ENCODE data around the gene ZEB1. TPM values are rescaled to one million over a fixed set of nuclear protein-coding genes. Genes with fewer than 3 reads are reported as not detected.

Gene ZEB1
- total and polyA plus RNA-seq, 2 of the 13 experiments (the other 11 are each of a cell fraction or from before 2014, with no cell fraction given) = 9.6 to 18.0 TPM

DNA sequence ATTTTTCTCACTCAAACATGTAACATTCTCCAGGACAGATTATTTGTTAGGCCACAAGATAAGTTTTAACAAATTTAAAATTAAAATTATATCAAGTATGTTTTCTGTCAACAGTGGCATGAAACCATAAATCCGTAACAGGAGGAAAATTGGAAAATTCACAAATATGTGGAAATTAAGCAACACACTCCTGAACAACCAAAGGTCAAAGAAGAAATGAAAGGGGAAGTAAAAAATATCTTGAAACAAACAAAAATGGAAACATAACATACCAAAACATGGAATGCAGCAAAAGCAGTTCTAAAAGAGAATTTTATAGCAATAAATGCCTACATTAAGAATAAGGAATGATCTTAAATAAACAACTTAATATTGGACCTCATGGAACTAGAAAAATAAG lies 147.3 kb downstream of the ZEB1 start:
- WGBS (ENCODE audit: low lambda C conversion rate) = 100% methylated on average over 1 of the region's 1 CpG
- CTCF ChIA-PET (ENCODE audit: low intra/inter-chr PET ratio, low total read pairs) = no interaction called here
- in situ Hi-C loops (cut with HindIII; ENCODE audit: extremely low pct_ligation_motif_present, low pct_unique_long_range_greater_than_20kb) = no loop called here

DNA sequence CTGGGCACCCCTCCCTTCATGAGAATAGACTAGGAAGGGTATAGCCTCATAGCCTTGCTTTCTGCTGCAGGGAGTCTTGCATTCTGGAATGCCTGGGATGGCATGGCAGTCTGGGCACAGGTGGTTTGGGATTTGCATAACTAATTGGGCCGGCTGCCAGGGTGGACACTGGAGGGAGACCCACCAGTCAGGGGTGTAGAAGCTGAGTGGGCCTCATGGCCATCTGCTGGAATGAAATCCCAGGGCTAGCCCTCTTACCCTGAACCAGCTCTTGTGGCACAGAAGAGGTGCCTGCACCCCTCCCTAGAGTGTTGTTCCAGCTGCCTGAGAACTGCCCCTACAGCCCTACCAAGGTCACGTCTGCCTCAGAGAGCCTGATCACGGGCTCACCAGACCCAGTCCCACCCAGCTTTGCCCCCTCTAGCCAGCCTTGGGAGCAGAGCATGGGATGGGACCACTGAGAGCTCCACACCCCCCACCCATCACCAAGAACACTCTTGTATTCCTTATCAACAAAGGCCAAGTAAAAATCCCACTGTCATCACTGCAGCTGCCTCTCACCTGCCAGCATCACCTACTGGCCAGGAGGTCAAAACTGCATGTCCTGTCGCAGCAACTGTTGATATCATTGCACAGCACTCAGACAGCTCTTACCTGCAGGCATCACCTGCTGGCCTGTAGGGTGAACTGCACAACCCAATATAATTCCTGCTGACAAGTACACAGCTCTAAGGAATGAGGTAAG lies 148.9 kb downstream of the ZEB1 start:
- Histone ChIP-seq H3K27me3 (ENCODE audit: control insufficient read depth in 1 of 2, insufficient read depth in 2 of 2, low read length in 2 of 2) (no peaks in the 10 kb centered on the region), H3K4me3 (replicated peaks in 1 of 3; ENCODE audit: insufficient read depth in 1 of 3, low read depth in 2 of 3, low read length in 3 of 3) (no peak overlapping the region), H3K4me1 (ENCODE audit: insufficient read depth, low read length) (no peaks in the 10 kb centered on the region), H3K9me3 (ENCODE audit: low read length) (peaks cover 18% of the 10 kb centered on the region), H4K20me1 (ENCODE audit: insufficient read depth, low read length) (no peaks in the 10 kb centered on the region; the same call in 1 of the 2 replicates), H3K79me2 (ENCODE audit: insufficient read depth, low read length) (no peaks in the 10 kb centered on the region), H3K36me3 (replicated peaks in 1 of 2; ENCODE audit: control insufficient read depth in 1 of 2, insufficient read depth in 2 of 2, low read length in 2 of 2) (peaks cover 10 to 23% of the 10 kb centered on the region in 2 experiments), H3K9ac (ENCODE audit: insufficient read depth, low read depth, low read length) (no peak overlapping the region), H3K4me2 (ENCODE audit: low read depth, low read length) (no peak overlapping the region), H2AFZ (ENCODE audit: low read length) (no peak overlapping the region), H3K27ac (ENCODE audit: extremely low read length, insufficient read depth, low read length) (no peak overlapping the region)
- ChIA-PET CTCF (ENCODE audit: low intra/inter-chr PET ratio, low total read pairs) (no interaction called here), POLR2A (no interaction called here)
- intact Hi-C loops (cut with micrococcal nuclease; ENCODE audit: unreplicated experiment) (loop anchor here (2.0 kb wide), 1 partner anchor 149 kb away; the partner anchor contains the start of gene ZEB1), in situ Hi-C loops (cut with HindIII; ENCODE audit: extremely low pct_ligation_motif_present, low pct_unique_long_range_greater_than_20kb) (no loop called here)
- no TSS peak for BruUV-seq (replicated peaks)
- peak; percentile 44 for FAIRE-seq
- 96% methylated on average over 3 of the region's 4 CpGs for WGBS (ENCODE audit: low lambda C conversion rate)
- DNase-seq (ENCODE audit: low spot score) = peak; percentile 61
- peak; percentile 97 for ATAC-seq
- TF ChIP-seq SALL1 (CRISPR knock-in tag; IDR thresholded peaks at IDR 0.05) = 0 out of 2 replicates have a peak, but pooled peaks have one; percentile 22
- TF ChIP-seq GABPB1 (CRISPR knock-in tag; IDR thresholded peaks at IDR 0.05) = no peak
- no peak for TF ChIP-seq TARDBP (CRISPR knock-in tag; IDR thresholded peaks at IDR 0.05)
- peak; percentile 80 for TF ChIP-seq STAG1 (CRISPR knock-in tag; IDR thresholded peaks at IDR 0.05)
- no peak for TF ChIP-seq KAT2B (IDR thresholded peaks at IDR 0.05; ENCODE audit: borderline replicate concordance, low read depth, low read length)
- peak; percentile 56; the same call in 1 of the 2 replicates for TF ChIP-seq RAD21 (CRISPR knock-in tag; IDR thresholded peaks at IDR 0.05)
- TF ChIP-seq, protein P1, sequence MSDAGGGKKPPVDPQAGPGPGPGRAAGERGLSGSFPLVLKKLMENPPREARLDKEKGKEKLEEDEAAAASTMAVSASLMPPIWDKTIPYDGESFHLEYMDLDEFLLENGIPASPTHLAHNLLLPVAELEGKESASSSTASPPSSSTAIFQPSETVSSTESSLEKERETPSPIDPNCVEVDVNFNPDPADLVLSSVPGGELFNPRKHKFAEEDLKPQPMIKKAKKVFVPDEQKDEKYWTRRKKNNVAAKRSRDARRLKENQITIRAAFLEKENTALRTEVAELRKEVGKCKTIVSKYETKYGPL (CRISPR knock-in tag; IDR thresholded peaks at IDR 0.05) = no peak
- TF ChIP-seq ZNF761 (CRISPR knock-in tag; conservative IDR thresholded peaks at IDR 0.05) = 0 out of 2 replicates have a peak, but pooled peaks have one; percentile 52
- TF ChIP-seq, protein P2, sequence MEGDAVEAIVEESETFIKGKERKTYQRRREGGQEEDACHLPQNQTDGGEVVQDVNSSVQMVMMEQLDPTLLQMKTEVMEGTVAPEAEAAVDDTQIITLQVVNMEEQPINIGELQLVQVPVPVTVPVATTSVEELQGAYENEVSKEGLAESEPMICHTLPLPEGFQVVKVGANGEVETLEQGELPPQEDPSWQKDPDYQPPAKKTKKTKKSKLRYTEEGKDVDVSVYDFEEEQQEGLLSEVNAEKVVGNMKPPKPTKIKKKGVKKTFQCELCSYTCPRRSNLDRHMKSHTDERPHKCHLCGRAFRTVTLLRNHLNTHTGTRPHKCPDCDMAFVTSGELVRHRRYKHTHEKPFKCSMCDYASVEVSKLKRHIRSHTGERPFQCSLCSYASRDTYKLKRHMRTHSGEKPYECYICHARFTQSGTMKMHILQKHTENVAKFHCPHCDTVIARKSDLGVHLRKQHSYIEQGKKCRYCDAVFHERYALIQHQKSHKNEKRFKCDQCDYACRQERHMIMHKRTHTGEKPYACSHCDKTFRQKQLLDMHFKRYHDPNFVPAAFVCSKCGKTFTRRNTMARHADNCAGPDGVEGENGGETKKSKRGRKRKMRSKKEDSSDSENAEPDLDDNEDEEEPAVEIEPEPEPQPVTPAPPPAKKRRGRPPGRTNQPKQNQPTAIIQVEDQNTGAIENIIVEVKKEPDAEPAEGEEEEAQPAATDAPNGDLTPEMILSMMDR (CRISPR knock-in tag; IDR thresholded peaks at IDR 0.05) = peak; percentile 60
- 0 out of 2 replicates have a peak, but pooled peaks have one; percentile 23 for TF ChIP-seq POGZ (CRISPR knock-in tag; IDR thresholded peaks at IDR 0.05)
- TF ChIP-seq ZMYM4 (CRISPR knock-in tag; IDR thresholded peaks at IDR 0.05) = peak; percentile 66; the same call in 1 of the 2 replicates
- TF ChIP-seq SMC3 (IDR thresholded peaks at IDR 0.05; ENCODE audit: low read length) = peak; percentile 68

More for the DNA sequence above, 147.3 kb downstream of the ZEB1 start:
- Histone ChIP-seq H3K9ac (ENCODE audit: insufficient read depth, low read depth, low read length) (no peak overlapping the region), H3K4me1 (ENCODE audit: insufficient read depth, low read length) (no peaks in the 10 kb centered on the region), H3K27ac (ENCODE audit: extremely low read length, insufficient read depth, low read length) (no peak overlapping the region), H3K79me2 (ENCODE audit: insufficient read depth, low read length) (no peaks in the 10 kb centered on the region), H3K4me2 (ENCODE audit: low read depth, low read length) (no peak overlapping the region), H3K36me3 (replicated peaks in 1 of 2; ENCODE audit: control insufficient read depth in 1 of 2, insufficient read depth in 2 of 2, low read length in 2 of 2) (peaks cover 10 to 23% of the 10 kb centered on the region in 2 experiments), H3K27me3 (ENCODE audit: control insufficient read depth in 1 of 2, insufficient read depth in 2 of 2, low read length in 2 of 2) (no peaks in the 10 kb centered on the region), H3K4me3 (replicated peaks in 1 of 3; ENCODE audit: insufficient read depth in 1 of 3, low read depth in 2 of 3, low read length in 3 of 3) (no peak overlapping the region), H3K9me3 (ENCODE audit: low read length) (peaks cover 19% of the 10 kb centered on the region), H2AFZ (ENCODE audit: low read length) (no peak overlapping the region), H4K20me1 (ENCODE audit: insufficient read depth, low read length) (no peaks in the 10 kb centered on the region; the same call in 1 of the 2 replicates)
- DNase-seq (ENCODE audit: low spot score) (no peak), ATAC-seq (no peak), FAIRE-seq (no peak)
- no TSS peak for BruUV-seq (replicated peaks)
- no peak for TF ChIP-seq SIX1 (CRISPR knock-in tag; IDR thresholded peaks at IDR 0.05; ENCODE audit: borderline replicate concordance)
- no peak for TF ChIP-seq ZNF207 (IDR thresholded peaks at IDR 0.05; ENCODE audit: borderline replicate concordance)
- TF ChIP-seq SRY (CRISPR knock-in tag; IDR thresholded peaks at IDR 0.05) = no peak
- TF ChIP-seq SRSF4 (IDR thresholded peaks at IDR 0.05; ENCODE audit: low read depth, low read length, poor library complexity, severe bottlenecking) = no peak
- no peak for TF ChIP-seq ZNF720 (CRISPR knock-in tag; IDR thresholded peaks at IDR 0.05)
- TF ChIP-seq, protein P3, sequence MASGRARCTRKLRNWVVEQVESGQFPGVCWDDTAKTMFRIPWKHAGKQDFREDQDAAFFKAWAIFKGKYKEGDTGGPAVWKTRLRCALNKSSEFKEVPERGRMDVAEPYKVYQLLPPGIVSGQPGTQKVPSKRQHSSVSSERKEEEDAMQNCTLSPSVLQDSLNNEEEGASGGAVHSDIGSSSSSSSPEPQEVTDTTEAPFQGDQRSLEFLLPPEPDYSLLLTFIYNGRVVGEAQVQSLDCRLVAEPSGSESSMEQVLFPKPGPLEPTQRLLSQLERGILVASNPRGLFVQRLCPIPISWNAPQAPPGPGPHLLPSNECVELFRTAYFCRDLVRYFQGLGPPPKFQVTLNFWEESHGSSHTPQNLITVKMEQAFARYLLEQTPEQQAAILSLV (CRISPR knock-in tag; IDR thresholded peaks at IDR 0.05; ENCODE audit: borderline replicate concordance) = no peak
- intact Hi-C loops (cut with micrococcal nuclease; ENCODE audit: unreplicated experiment) = no loop called here
- POLR2A ChIA-PET = no interaction called here
